IMR-90 (cell line): ENCODE data around the gene DDX24. TPM values are rescaled to one million over a fixed set of nuclear protein-coding genes. Genes with fewer than 3 reads are reported as not detected.

Source experiments
- ATAC-seq: fragments of 200-7000 bp; cut with Tn5 transposase; 2 replicates; pipeline ENCODE4 v1.9.1; 2020; ENCODE audit warnings: low read depth, mild to moderate bottlenecking, moderate library complexity
- BruUV-seq: library from RNA; stranded (reverse); fragments of 400-500 nt; replicated peaks from 2 replicates; lab custom pipeline; 2021; lab: Mats Ljungman, UMichigan
- CTCF ChIA-PET: fragments of 300-600 bp; formaldehyde crosslinking; extraction: SDS; loops from one replicate; lab custom pipeline; 2021; ENCODE audit warnings: antibody characterized with exemption; lab: Yijun Ruan, JAX
- POLR2A ChIA-PET: fragments of 300-600 bp; sonication (Branson Sonifier 250); formaldehyde crosslinking; loops from one replicate; lab custom pipeline; 2022; ENCODE audit warnings: antibody characterized with exemption; ENCODE audit not compliant: unreplicated experiment; lab: Charles Lee
- DNase-seq: peaks from one replicate; pipeline ENCODE4 v3.0.0; 2013
- H2AFZ ChIP-seq: replicated peaks from 2 replicates; pipeline ENCODE3; 2013; ENCODE audit warnings: low read length, mild to moderate bottlenecking; ENCODE audit not compliant: poor library complexity
- H2AK5ac ChIP-seq: 2 replicates; pipeline ENCODE4 v1.6.1; 2013; ENCODE audit warnings: low read depth, low read length, inconsistent platforms
- H2AK9ac ChIP-seq: replicated peaks from 2 replicates; pipeline ENCODE3; 2013; ENCODE audit warnings: mild to moderate bottlenecking, low read depth, low read length, moderate library complexity; ENCODE audit not compliant: poor library complexity
- H2BK120ac ChIP-seq: 2 replicates; pipeline ENCODE4 v1.6.1; 2013; ENCODE audit warnings: low read depth, low read length, inconsistent platforms
- H2BK15ac ChIP-seq: 3 replicates; pipeline ENCODE4 v1.6.1; 2013; ENCODE audit warnings: low read depth, low read length, inconsistent platforms
- H2BK20ac ChIP-seq: 2 replicates; pipeline ENCODE4 v1.6.1; 2013; ENCODE audit warnings: low read depth, mild to moderate bottlenecking, inconsistent platforms, low read length, moderate library complexity
- H2BK5ac ChIP-seq: 2 replicates; pipeline ENCODE4 v1.6.1; 2013; ENCODE audit warnings: mild to moderate bottlenecking, low read depth, low read length, inconsistent platforms; ENCODE audit not compliant: poor library complexity, severe bottlenecking
- H3K14ac ChIP-seq: replicated peaks from 2 replicates; pipeline ENCODE4 v1.6.1; 2013; ENCODE audit warnings: low read depth, low read length, inconsistent platforms
- H3K18ac ChIP-seq: 2 replicates; pipeline ENCODE4 v1.6.1; 2013; ENCODE audit warnings: low read depth, low read length, control low read depth
- H3K23ac ChIP-seq: 2 replicates; pipeline ENCODE4 v1.6.1; 2013; ENCODE audit warnings: low read depth, low read length, inconsistent platforms
- H3K27ac ChIP-seq: 2 replicates; pipeline ENCODE4 v1.5.1; 2013; ENCODE audit warnings: mild to moderate bottlenecking, control low read depth, low read length; ENCODE audit not compliant: insufficient read depth
- H3K27me3 ChIP-seq: 2 replicates; pipeline ENCODE4 v1.6.1; 2013; ENCODE audit warnings: low read length; ENCODE audit not compliant: control insufficient read depth, insufficient read depth
- H3K36me3 ChIP-seq: 2 replicates; pipeline ENCODE4 v1.6.1; 2013; ENCODE audit warnings: low read length, mixed read lengths; ENCODE audit not compliant: control insufficient read depth, insufficient read depth
- H3K4ac ChIP-seq: 2 replicates; pipeline ENCODE4 v1.6.1; 2013; ENCODE audit warnings: low read depth, low read length, inconsistent platforms
- H3K4me1 ChIP-seq: 2 replicates; pipeline ENCODE4 v1.6.1; 2013; ENCODE audit warnings: low read length, mixed read lengths; ENCODE audit not compliant: control insufficient read depth, insufficient read depth
- H3K4me2 ChIP-seq: 2 replicates; pipeline ENCODE4 v1.6.1; 2013; ENCODE audit warnings: low read depth, mild to moderate bottlenecking, control low read depth, low read length, moderate library complexity
- H3K4me3 ChIP-seq: 2 replicates; pipeline ENCODE4 v1.5.1; 2013; ENCODE audit warnings: low read depth, mild to moderate bottlenecking, control low read depth, low read length, moderate library complexity; ENCODE audit not compliant: insufficient read depth
- H3K56ac ChIP-seq: 2 replicates; pipeline ENCODE4 v1.6.1; 2013; ENCODE audit warnings: low read length, inconsistent platforms; ENCODE audit not compliant: insufficient read depth; ENCODE audit errors: extremely low read depth
- H3K79me1 ChIP-seq, 2 experiments: 2 replicates each; pipeline ENCODE4 v1.6.1; 2013; ENCODE audit warnings: low read length in 2 of 2, inconsistent platforms in 1 of 2, low read depth in 1 of 2
- H3K9ac ChIP-seq: 2 replicates; pipeline ENCODE4 v1.6.1; 2013; ENCODE audit warnings: low read depth, low read length, control low read depth
- H3K9me1 ChIP-seq: 2 replicates; pipeline ENCODE4 v1.6.1; 2013; ENCODE audit warnings: low read length, inconsistent platforms; ENCODE audit not compliant: insufficient read depth
- H3K9me3 ChIP-seq: 2 replicates; pipeline ENCODE4 v1.6.1; 2013; ENCODE audit warnings: low read length; ENCODE audit not compliant: control insufficient read depth, insufficient read depth
- H4K20me1 ChIP-seq: 2 replicates; pipeline ENCODE4 v1.6.1; 2013; ENCODE audit warnings: low read length, inconsistent platforms; ENCODE audit not compliant: insufficient read depth
- H4K5ac ChIP-seq: 2 replicates; pipeline ENCODE4 v1.6.1; 2013; ENCODE audit warnings: mild to moderate bottlenecking, low read depth, low read length, control low read depth
- H4K8ac ChIP-seq, 2 experiments: 2 replicates each; pipeline ENCODE4 v1.6.1; 2013; ENCODE audit warnings: low read depth in 2 of 2, low read length in 2 of 2, control low read depth in 1 of 2, inconsistent platforms in 1 of 2
- H4K91ac ChIP-seq: 2 replicates; pipeline ENCODE4 v1.6.1; 2013; ENCODE audit warnings: low read depth, low read length, inconsistent platforms; ENCODE audit not compliant: insufficient read depth
- RFX5 ChIP-seq: IDR thresholded peaks from 2 replicates; pipeline ENCODE4 v1.8.0; 2012; ENCODE audit warnings: low read depth, mild to moderate bottlenecking, low read length, moderate library complexity
- WGBS, 2 experiments: methylation state at CpG; one replicate each; pipeline versions ENCODE4 v1.1.5 to v1.1.7; 2013; ENCODE audit warnings: missing lambda C conversion rate in 2 of 2; ENCODE audit not compliant: insufficient read length in 1 of 2; ENCODE audit errors: extremely low coverage in 2 of 2; 5-methylcytosine and 5-hydroxymethylcytosine counted together
- dilution Hi-C: fragments of 300-500 bp; cut with HindIII; formaldehyde crosslinking; loops from one replicate; pipeline ENCODE4 v1.14.3; 2018; ENCODE audit warnings: low sequenced_read_pairs; ENCODE audit not compliant: unreplicated experiment
- in situ Hi-C: fragments of 300-500 bp; cut with MboI; formaldehyde crosslinking; loops from 3 replicates; pipeline ENCODE4 v1.14.3; 2019; ENCODE audit warnings: low sequenced_read_pairs, inconsistent platforms, mixed read lengths
- intact Hi-C: fragments of 100-400 bp; cut with micrococcal nuclease; formaldehyde crosslinking; loops from 2 replicates; pipeline ENCODE4 v1.10.0; 2022
- polyA plus RNA-seq, 3 experiments: library from polyadenylated mRNA; depleted of rRNA; stranded (reverse); fragments of >200 nt; gene quantifications; 2 replicates each; pipeline ENCODE4 v1.2.3, GENCODE V29; 2012; ENCODE audit warnings: low replicate concordance in 1 of 3
- total RNA-seq: library from RNA; depleted of rRNA; stranded (reverse); fragments of >200 nt; gene quantifications from 2 replicates; pipeline ENCODE4 v1.2.3, GENCODE V29; 2012

Gene DDX24
- total and polyA plus RNA-seq, 2 of the 4 experiments (the other 2 are of a cell fraction): 134 to 155 TPM

- POLR2A ChIA-PET: no interaction called here
- Histone ChIP-seq H4K8ac (no peak overlapping the region), H2AK9ac (no peak overlapping the region), H3K9me1 (peaks cover 6% of the 10 kb centered on the region), H2AK5ac (no peak overlapping the region), H3K56ac (no peak overlapping the region), H3K9me3 (no peaks in the 10 kb centered on the region), H2BK20ac (no peak overlapping the region), H3K9ac (no peak overlapping the region), H3K36me3 (peaks cover 67% of the 10 kb centered on the region), H3K27ac (no peak overlapping the region), H4K20me1 (peaks cover 14% of the 10 kb centered on the region), H3K27me3 (no peaks in the 10 kb centered on the region), H3K4me3 (no peak overlapping the region), H3K23ac (no peak overlapping the region), H3K4me1 (peaks cover 6% of the 10 kb centered on the region), H2BK5ac (no peak overlapping the region), H3K4me2 (no peak overlapping the region), H4K91ac (no peak overlapping the region), H4K5ac (no peak overlapping the region), H3K4ac (no peak overlapping the region), H3K18ac (no peak overlapping the region), H3K14ac (no peak overlapping the region), H2AFZ (no peak overlapping the region), H2BK15ac (no peak overlapping the region), H2BK120ac (no peak overlapping the region), H3K79me1 (peaks cover 42 to 47% of the 10 kb centered on the region in 2 experiments)
- TF ChIP-seq RFX5: no peak
- in situ Hi-C loops: no loop called here
- CTCF ChIA-PET: no interaction called here
- dilution Hi-C loops: no loop called here
- no CpG with 5 or more reads among the region's 1 CpG for WGBS, 2 experiments
- ATAC-seq (no peak), DNase-seq (no peak)
- intact Hi-C loops: no loop called here
- BruUV-seq: no TSS peak
These were observed 22.8 kb downstream of the DDX24 start for GRCh38 chr14:94058128-94058673.
